GM12878 (cell line): ENCODE measurements around the gene PUS10. TPM values are rescaled to one million over a fixed set of nuclear protein-coding genes. Genes with fewer than 3 reads are reported as not detected.

Source experiments
- ATF2 ChIP-seq: IDR thresholded peaks from 2 replicates; pipeline ENCODE4 v1.6.1; 2012; ENCODE audit warnings: low read length, inconsistent platforms
- ATF3 ChIP-seq: IDR thresholded peaks from 2 replicates; pipeline ENCODE4 v1.6.1; 2011; ENCODE audit warnings: low read depth, mild to moderate bottlenecking, low read length, moderate library complexity, borderline replicate concordance; ENCODE audit errors: extremely low read depth
- BCL11A ChIP-seq: IDR thresholded peaks from 2 replicates; pipeline ENCODE4 v1.6.1; 2011; ENCODE audit warnings: low read depth, low read length
- BCLAF1 ChIP-seq: fragments of 450-650 bp; IDR thresholded peaks from 2 replicates; pipeline ENCODE4 v1.6.1; 2017; ENCODE audit warnings: antibody characterized with exemption, mild to moderate bottlenecking, moderate library complexity
- EZH2 ChIP-seq: IDR thresholded peaks from 2 replicates; pipeline ENCODE4 v1.6.1; 2012; ENCODE audit warnings: low read depth, mild to moderate bottlenecking, control low read depth, inconsistent platforms, low read length, borderline replicate concordance; ENCODE audit not compliant: control insufficient read depth
- FOXK2 ChIP-seq: fragments of 450-650 bp; IDR thresholded peaks from 2 replicates; pipeline ENCODE4 v1.6.1; 2017; ENCODE audit warnings: mild to moderate bottlenecking, moderate library complexity
- GATAD2B ChIP-seq: fragments of 450-650 bp; conservative IDR thresholded peaks from 2 replicates; pipeline ENCODE4 v1.6.1; 2017; ENCODE audit warnings: low read depth, mild to moderate bottlenecking, moderate library complexity
- IRF3 ChIP-seq: fragments of 450-650 bp; IDR thresholded peaks from 2 replicates; pipeline ENCODE4 v1.6.1; 2014; ENCODE audit warnings: mild to moderate bottlenecking
- JUNB ChIP-seq: IDR thresholded peaks from 2 replicates; pipeline ENCODE4 v1.6.1; 2016; ENCODE audit warnings: antibody characterized with exemption, mild to moderate bottlenecking
- KAT2A ChIP-seq: conservative IDR thresholded peaks from 2 replicates; pipeline ENCODE4 v1.6.1; 2011; ENCODE audit warnings: low read depth, low read length; ENCODE audit not compliant: control insufficient read depth
- MEF2B ChIP-seq: fragments of 450-650 bp; IDR thresholded peaks from 2 replicates; pipeline ENCODE4 v1.6.1; 2018; ENCODE audit warnings: mild to moderate bottlenecking, moderate library complexity; ENCODE audit not compliant: partially characterized antibody, poor library complexity, severe bottlenecking
- MLLT1 ChIP-seq: fragments of 450-650 bp; IDR thresholded peaks from 2 replicates; pipeline ENCODE4 v1.6.1; 2016; ENCODE audit warnings: mild to moderate bottlenecking
- MTA2 ChIP-seq: fragments of 450-650 bp; IDR thresholded peaks from 2 replicates; pipeline ENCODE4 v1.6.1; 2016; ENCODE audit warnings: low read depth, mild to moderate bottlenecking, moderate library complexity
- PAX5 ChIP-seq: IDR thresholded peaks from 2 replicates; pipeline ENCODE4 v1.6.1; 2011; ENCODE audit warnings: low read depth, low read length, borderline replicate concordance
- SMAD5 ChIP-seq: IDR thresholded peaks from 2 replicates; pipeline ENCODE4 v1.6.1; 2016; ENCODE audit warnings: antibody characterized with exemption, low read depth
- TCF3 ChIP-seq: IDR thresholded peaks from 2 replicates; pipeline ENCODE4 v1.6.1; 2012; ENCODE audit warnings: low read depth, mild to moderate bottlenecking, low read length, borderline replicate concordance; ENCODE audit not compliant: insufficient read depth
- ZBTB11 ChIP-seq: fragments of 450-650 bp; formaldehyde crosslinking; IDR thresholded peaks from 2 replicates; pipeline ENCODE4 v1.5.0; 2022; ENCODE audit warnings: mild to moderate bottlenecking, missing genetic modification characterization
- ZNF384 ChIP-seq: IDR thresholded peaks from 2 replicates; pipeline ENCODE4 v1.6.1; 2012; ENCODE audit warnings: low read depth, mild to moderate bottlenecking, low read length, improper control_type of control experiment, borderline replicate concordance
- ZZZ3 ChIP-seq: IDR thresholded peaks from 2 replicates; pipeline ENCODE4 v1.6.1; 2011; ENCODE audit warnings: low read depth; ENCODE audit not compliant: control insufficient read depth, insufficient read length
- polyA plus RNA-seq, 11 experiments: library from polyadenylated mRNA; depleted of rRNA in 4 of 11; unstranded in 6 of 11; stranded (reverse) in 5 of 11; fragments of >200 nt; fragmentation: Nextera tagmentation in 4 of 11; fragmentation: Illumina TruSeq in 1 of 11; extraction: Ambion mirVana in 4 of 11; extraction: Trizol in 1 of 11; gene quantifications; 1 replicate in 1 of 11; 2 replicates in 10 of 11; pipeline versions ENCODE4 v1.2.1 to v1.2.3, GENCODE V29; 2011 to 2016; ENCODE audit warnings: inconsistent platforms in 2 of 11, missing spikeins in 2 of 11, low read depth in 1 of 11
- total RNA-seq, 4 experiments: library from RNA; depleted of rRNA in 3 of 4; stranded (reverse); fragments of >200 nt in 3 of 4; fragmentation: Illumina TruSeq in 1 of 4; extraction: Trizol in 1 of 4; gene quantifications; 2 replicates each; pipeline versions ENCODE4 v1.2.1 to v1.2.3, GENCODE V29; 2013 to 2021

PUS10 gene
- total and polyA plus RNA-seq, 10 of the 15 experiments (the other 5 are each of a cell fraction or from before 2014, with no cell fraction given), result 9.1 to 17.0 (median 13.0) TPM

GRCh38 chr2:60976875-60977561, 41.0 kb downstream of the PUS10 start (continued):
- TF ChIP-seq ZBTB11 (no peak), PAX5 (0 out of 2 replicates have a peak, but pooled peaks have one; percentile 12), MLLT1 (no peak), SMAD5 (no peak), MTA2 (peak; percentile 53), EZH2 (no peak), FOXK2 (no peak), ZNF384 (no peak), ZZZ3 (no peak), IRF3 (no peak), MEF2B (no peak), BCLAF1 (no peak), KAT2A (no peak), ATF2 (no peak; the same call in 1 of the 2 replicates), TCF3 (no peak), BCL11A (peak; percentile 44; the same call in 1 of the 2 replicates), GATAD2B (no peak), JUNB (peak; percentile 78), ATF3 (no peak)
